ENCODE measurements around the gene SPEG.
A peak's percentile ranks its signal among the peaks of the same experiment; 100 is the strongest.
"Not testable (repeated sequence)": the region's sequence is repeated elsewhere in the genome, so short reads cannot be mapped to it uniquely, and the experiment has no call there.

SPEG gene

DNA sequence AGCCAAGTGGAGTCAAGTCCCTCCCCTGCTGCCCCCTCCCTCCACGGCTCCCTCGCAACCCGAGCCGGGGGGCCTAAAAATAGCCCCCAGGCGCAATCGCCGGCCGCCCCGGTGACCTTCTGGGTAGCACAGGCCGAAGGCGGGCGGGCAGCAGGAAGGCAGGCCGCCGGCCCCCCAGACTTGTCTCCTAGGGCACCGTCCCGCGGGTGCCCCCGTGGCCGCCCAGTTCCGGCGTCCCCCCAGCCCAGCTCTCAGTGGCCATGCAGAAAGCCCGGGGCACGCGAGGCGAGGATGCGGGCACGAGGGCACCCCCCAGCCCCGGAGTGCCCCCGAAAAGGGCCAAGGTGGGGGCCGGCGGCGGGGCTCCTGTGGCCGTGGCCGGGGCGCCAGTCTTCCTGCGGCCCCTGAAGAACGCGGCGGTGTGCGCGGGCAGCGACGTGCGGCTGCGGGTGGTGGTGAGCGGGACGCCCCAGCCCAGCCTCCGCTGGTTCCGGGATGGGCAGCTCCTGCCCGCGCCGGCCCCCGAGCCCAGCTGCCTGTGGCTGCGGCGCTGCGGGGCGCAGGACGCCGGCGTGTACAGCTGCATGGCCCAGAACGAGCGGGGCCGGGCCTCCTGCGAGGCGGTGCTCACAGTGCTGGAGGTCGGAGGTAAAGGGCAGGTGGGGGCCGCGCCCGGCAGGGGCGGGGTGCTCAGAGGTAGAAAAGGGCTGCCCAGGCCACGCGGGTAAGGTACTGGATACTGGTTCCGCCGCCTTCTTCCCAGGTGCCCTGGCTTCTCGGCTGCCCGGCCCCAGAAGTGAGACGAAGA, at the start of gene SPEG:
Gene SPEG, plus strand, starts transcription at position 126 of the 808 bp plus-strand sequence. Its CDS starts 135 bp downstream, at position 261.
- no peak for DNase-seq (ENCODE audit: low read depth in 2 of 2)

DNA sequence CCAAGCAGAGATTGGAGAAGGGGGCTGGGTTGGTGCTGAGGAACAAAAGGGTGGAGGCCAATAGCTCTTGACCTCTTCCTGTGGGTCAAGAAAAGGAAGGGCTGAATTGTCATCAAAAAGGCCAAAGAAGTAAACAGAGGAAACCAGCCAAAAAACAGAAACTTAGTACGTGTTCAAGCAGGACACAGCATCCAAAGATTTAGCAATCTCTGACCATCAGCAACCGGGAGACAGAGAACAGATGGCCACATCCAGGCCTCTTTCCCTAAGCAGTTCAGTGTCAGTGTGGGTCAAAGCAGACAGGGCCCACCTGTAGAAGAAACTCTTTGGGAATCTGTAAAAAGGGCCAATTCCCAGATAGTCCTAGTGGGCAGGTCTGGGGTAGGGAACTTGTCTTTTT, 49.8 kb upstream of the SPEG start:
- no peak for DNase-seq (ENCODE audit: low read depth in 2 of 2)

DNA sequence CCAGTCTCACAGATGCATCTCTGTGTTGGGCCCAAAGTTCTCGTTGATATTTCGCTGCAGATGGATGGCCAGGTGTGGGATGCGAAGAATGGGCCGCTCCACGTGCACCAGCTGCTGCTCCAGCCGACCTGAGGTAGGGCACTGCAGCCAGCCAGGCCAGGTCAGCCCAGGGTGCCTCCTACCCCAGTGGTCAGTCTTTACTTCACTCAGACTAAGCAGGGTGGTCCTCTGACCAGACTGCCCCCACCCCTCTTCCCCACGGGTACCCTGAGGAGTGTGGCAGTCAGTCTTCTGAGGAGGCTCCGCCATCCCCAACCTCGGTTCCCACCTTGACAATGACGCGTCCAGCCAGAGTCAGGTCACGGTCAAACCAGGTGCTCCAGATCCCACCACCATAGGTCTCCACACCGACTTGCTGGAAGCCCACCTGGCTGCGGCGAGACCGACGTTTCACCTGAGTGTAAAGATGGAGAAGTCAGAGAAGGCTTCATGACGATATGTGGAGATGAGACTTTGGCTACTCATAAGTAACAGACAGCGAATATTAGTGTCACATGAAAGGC, 48.6 kb upstream of the SPEG start:
- no peak for DNase-seq (ENCODE audit: low read depth in 2 of 2)

DNA sequence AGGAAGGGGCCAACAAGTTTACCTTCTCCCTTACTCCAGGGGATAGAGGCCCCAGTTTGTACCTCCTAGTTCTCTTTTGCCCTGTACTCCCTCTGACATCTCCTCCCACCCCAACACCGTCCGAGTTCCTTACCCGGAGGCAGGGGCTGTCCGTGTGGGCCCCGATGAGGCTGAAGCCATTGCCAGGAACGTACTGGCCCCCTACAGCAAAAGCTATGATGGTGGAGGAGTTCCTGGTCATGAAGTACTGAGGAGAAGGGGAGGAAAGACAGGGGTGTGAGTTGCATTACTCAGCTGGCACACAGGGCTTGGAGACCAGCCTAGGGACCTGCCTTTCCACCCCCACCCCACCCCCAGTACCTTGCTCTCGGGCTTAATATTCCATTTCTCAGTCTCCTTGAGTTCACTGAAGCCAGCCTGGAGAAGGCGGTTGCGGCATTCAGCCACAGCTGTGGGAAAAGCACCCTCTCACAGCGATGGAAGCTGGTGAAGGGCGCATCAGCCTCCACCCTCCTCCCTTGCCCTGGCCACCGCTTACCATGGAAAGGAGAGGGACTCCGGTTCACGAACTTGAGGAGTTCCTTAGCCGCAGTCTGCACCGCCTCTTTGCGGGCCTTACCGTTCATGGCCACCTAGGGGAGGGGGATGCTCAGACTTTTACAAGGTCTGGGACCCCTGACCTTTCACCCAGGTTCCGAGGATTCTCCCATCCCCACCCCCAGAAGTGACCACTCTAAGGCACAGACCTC, 47.9 kb upstream of the SPEG start:
- DNase-seq (ENCODE audit: low read depth in 2 of 2), result no peak

DNA sequence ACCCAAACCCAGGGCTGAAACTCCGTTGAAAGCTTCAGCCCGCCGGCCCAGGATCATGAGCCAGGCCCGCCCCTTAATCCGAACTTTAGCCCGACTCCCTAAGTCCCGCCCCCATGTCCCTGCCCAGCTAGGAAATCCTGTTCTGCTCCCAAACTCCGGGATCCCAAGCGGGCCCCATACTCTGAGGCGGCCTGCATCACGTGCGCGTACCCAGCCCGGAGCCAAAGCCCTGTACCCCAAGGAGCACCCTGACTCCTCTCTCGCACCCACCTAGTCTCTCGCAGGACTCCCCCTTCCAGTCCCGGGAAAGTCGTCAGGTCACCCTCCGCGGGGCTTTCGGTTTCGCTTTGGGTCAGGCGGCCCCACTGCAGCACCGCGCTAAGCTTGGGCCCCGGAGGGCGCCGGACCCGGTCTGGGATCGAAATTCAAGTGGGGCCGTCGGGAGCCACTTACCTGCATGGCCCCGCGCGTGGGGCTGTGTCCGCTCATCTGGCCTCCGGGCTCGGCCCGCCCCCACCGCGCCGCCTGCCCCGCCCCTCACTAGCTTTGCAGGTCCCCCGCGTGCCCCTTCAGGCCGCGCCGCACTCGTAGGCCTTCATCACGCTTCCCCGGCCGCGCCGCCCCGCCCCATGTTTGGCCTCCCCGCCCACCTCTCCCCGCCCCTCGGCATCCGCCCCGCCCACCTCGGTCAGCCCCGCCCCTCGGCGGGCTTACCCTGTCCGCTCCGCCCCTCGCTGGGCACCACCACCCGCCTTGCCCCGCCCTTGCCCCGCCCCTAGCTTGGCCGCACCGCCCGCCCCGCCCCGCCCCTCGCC, 47.1 kb upstream of the SPEG start, which contains the start of gene DNPEP:
Gene DNPEP, minus strand, starts transcription at position 607 of the 815 bp plus-strand sequence. Its CDS starts 118 bp downstream, at position 489.
- DNase-seq (ENCODE audit: low read depth in 2 of 2), result peak; percentile 90 to 97

DNA sequence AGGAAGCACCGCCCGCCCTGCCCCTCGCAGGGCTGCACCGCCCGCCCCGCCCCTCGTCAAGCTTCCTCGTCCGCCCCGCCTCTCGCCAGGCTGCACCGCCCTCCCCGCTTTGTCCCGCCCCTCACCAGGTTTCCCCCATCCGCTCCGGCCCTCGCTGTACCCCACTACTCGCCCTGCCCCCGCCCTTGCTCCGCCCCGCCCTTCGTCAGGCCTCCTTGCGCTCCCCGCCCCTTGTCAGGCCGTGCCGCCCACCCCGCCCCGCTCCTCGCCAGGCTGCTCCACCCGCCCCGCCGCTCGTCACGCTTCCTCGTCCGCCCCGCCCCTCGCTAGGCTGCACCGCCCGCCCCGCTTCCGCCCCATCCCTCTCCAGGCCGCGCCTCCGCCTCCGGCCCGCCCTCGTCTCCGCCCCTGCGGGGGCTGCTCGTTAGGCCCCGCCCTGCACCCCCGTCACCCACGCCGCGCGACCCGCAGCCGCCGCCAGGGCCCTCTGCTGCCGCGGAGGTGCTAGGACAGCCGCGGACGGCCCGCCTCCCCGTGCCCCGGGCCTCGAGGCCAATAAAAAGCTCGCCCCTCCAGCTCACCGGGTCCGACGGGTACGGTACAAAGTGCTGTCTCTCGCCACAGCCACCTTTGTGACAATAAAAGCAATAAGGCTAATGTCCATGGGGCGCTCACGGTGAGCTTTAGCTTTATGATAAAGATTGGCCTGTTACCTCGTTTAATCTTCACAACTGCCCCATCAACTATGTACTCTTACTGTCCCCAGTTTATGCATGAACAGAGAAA, 46.3 kb upstream of the SPEG start:
- peak; percentile 98 to 99 for DNase-seq (ENCODE audit: low read depth in 2 of 2)

DNA sequence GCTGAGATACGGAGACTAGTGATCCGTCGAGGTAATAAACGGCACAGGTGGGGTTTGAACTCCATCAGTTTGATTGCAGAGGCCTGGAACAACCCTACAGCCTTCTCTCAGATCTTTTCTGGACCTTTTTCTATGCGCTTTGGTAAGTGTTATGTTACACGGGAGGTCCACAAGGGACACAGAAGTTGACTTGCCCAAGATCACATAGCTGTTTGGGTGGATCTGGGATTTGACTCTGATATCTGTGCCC, 45.8 kb upstream of the SPEG start:
- DNase-seq (ENCODE audit: low read depth in 2 of 2), result no peak

DNA sequence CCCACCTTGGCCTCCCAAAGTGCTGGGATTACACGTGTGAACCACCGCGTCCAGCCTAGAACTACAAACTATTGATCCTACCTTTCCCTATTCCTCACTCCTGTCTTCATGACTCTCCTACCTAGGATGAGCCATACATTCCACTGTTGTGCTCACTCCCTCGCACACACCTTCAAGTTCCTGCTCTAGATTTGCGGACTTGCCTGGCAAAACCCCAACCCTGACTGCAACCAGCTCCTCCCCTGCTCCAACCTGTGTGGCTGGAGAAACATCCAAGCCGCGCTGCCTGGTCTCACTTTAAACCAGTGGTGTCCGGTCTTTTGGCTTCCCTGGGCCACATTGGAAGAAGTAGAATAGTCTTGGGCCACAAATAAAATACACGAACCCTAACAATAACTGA, 41.9 kb upstream of the SPEG start:
- DNase-seq (ENCODE audit: low read depth in 2 of 2), result no peak

DNA sequence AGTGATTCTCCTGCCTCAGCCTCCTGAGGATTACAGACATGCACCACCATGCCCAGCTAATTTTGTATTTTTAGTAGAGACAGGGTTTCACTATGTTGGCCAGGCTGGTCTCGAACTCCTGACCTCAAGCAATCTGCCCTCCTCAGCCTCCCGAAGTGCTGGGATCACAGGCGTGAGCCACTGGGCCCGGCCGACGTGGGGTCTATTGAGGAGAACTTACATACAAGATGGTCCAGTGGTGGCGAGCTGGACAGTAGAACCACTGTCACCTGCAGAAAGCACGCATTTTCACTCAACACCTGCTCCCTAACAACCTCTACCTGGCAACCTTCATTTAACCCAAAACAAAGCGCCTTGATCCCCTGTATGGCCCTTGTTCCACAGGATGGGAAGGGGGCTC, 39.6 kb upstream of the SPEG start:
- DNase-seq (ENCODE audit: low read depth in 2 of 2), result not testable (repeated sequence)

DNA sequence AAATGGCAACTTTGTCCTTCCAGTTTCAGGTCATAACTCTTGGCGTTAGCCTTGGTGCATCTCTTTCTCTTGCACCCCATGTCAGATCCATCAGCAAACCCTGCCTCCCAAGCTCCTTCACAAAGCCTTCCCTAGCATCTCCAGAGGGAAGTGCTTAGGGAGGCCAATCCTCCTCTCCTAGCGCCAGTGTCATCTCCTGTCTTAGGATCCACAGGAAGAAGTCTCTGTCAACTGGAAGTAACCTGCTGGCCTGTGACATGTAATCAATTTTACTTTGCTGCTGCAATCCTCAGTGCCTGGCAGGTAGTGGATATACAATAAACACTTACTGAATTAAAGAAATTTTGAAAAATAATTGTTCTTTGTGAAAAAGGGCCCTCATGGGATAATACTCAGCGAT, 39.0 kb upstream of the SPEG start:
- no peak for DNase-seq (ENCODE audit: low read depth in 2 of 2)

DNA sequence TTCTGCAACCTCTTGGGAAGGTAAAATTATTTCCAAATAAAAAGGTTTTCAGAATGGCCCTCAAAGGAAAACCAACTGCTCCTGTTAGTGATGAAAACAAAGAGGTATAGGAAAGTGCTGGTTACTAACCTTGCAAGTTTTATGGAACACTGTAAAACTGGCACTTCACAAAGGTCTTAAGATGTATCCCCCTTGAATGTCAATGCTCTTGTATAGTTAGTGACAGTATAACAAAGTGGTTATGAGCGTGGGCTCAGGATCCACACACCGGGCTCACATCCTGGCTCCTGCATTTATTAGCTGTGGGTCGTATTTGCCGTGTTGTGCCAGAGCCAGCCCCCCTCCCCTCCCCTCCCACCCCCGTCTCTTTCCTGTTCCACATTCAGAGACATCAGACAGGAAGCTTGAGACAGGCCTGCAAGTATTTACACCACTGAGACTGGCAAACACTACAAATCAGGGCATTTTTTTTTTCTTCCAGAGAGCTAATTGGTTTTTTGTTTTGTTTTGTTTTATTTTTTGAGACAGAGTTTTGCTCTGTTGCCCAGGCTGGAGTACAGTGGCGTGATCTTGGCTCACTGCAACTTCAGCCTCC, 37.7 kb upstream of the SPEG start:
- no peak for DNase-seq (ENCODE audit: low read depth in 2 of 2)

DNA sequence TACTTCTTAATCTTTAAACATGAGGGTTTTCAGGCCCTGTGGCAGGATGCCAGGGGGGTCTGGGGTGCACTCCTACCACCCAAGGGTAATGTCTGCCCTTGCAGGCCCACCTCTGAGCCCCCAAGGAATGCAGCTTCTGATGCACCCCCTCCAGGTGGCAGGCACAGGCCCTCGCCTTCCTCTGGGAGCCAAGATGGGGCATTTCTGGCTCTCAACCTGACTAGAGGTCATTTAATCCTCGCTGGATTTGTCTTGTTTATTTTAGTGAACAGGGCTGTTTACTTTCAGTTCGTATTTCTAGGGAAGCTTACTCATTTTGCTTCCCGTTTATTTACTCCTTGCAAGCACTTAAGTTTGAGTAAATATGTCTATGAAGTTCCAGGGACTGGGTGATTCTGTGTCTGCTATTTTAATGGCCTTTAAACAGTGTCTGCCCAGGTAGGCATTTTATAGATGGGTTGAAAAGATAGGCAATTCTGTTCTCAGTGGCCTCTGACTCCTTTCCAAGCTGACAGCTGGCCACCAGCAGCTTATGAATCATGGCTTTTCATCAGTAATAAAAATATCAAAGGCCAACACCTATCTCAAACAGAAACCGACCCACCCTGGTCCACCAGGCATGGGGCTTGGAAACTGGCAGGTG, 35.8 kb upstream of the SPEG start:
- DNase-seq (ENCODE audit: low read depth in 2 of 2), result no peak

DNA sequence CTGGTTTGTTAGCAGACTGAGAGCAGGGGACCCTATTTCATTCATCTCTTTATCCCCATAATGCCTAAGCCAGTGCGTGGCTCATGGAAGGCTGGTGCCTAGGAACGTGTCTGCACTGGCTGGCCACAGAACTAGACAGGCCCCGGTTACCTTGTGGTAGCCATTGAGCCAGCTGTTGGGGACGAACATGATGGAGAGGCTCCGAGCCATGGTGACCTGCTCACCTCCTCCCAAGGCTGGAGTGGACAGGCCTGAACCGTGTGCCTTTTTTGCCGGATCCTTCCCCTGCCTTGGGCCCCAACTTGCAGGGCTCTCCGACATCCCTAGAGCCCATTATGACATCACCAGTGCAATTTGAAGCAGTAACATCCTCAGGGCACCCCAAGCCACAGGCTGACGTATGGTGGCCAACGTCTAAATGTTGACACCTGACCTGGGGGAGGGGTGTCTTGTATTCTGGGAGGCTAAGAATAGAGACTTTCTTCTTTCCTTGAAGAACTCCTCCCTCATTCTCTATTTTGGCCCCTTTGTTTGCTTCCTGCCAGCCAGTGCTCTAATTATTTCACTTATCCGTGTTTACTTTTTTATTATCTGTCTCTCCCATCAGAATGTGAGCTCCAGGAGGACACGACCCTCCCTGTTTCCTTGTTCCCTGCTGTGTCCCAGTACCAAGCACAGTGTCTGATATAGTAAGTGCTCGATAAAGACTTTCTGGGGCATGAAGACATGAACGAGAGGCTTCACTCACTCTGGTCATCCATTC, 34.7 kb upstream of the SPEG start:
- no peak for DNase-seq (ENCODE audit: low read depth in 2 of 2)

DNA sequence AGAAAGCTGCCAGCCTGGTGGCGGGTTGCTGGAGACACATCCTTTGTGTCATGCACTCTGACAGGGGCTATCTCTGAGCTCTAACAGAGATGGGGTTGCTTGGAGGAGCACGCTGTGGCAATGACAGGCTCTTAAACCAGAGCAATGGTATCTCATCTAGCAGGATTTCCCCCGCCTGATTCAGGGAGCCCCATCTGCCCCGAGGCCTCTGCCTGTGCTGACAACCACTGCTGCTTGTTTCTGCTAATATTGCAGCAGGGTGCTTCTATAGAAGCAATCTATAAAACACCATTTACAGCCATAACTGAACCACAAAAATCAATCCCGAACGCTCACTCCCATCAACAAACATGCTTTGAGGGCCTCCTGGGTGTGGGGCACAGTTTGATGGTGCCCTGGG, 34.1 kb upstream of the SPEG start:
- no peak for DNase-seq (ENCODE audit: low read depth in 2 of 2)

DNA sequence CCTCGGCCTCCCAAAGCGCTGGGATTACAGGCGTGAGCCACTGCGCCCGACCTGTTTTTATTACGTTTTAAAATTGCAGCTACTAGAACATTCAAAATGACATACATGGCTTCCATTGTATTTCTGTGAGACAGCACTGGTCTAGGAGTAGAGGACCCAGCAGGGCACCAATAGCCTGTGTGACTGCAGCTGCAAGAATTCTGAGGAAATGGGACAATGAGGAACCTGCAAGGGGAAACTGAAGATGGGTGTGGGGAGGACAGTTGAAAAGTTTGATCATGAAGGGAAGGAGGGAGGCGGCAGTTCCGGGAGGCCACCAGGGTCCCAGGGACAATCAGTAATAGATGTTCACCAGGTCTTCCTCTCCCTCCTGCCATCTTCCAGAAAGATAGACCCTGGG, 33.0 kb upstream of the SPEG start:
- no peak for DNase-seq (ENCODE audit: low read depth in 2 of 2)

DNA sequence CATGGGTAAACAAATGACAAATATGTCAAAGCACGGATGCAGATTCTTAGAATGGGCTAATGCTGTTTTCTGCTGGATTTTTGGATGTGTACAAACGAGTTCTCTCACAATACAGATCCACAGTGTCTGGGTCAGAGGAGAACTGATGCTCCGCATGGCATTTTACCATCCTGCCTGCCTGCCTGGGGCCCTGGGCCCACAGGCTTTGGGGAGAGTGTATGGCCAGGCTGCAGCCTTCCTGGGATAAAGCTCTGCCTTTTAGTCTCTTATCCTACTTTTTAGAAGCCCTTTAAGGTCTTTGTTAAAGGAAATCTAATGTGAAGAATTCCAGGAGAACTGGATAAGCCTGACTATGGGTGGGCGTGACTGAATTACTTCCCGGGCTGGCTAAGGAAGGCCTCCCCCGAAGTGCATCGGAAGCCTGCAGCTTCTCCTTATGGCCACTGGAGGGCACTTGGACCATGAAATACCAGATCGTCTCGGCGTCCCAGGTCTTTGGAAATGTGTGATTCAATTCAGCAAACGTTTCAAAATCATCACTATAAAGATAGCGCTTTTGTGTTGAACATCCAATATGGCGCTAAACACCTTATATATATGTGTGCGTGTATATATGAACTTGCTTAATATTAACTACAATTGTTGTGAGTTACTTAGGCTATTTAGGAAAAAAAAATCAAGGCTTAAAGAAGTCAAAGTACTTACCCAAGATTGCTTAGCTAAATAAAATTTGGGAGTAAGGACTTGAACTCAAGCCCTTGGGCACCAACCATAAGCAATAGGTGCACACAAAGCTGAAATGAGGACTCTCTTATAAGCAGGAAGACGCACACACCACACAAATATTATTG, 31.8 kb upstream of the SPEG start:
- peak; percentile 17 to 47 for DNase-seq (ENCODE audit: low read depth in 2 of 2)

DNA sequence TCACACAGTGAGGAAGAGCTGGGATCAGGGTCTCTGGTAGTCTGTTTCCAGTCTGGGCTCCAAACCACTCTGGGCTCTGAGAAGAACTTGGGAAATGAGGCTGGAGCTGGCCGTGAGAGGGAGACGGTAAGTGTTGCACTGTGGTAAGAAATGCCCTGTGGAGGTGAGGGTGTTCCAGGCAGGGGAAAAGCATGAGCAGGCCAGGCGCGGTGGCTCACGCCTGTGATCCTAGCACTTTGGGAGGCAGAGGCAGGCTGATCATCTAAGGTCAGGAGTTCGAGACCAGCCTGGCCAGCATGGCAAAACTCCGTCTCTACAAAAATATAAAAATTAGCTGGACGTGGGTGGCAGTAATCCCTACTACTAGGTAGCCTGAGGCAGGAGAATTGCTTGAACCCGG, 30.8 kb upstream of the SPEG start:
- no peak for DNase-seq (ENCODE audit: low read depth in 2 of 2)

DNA sequence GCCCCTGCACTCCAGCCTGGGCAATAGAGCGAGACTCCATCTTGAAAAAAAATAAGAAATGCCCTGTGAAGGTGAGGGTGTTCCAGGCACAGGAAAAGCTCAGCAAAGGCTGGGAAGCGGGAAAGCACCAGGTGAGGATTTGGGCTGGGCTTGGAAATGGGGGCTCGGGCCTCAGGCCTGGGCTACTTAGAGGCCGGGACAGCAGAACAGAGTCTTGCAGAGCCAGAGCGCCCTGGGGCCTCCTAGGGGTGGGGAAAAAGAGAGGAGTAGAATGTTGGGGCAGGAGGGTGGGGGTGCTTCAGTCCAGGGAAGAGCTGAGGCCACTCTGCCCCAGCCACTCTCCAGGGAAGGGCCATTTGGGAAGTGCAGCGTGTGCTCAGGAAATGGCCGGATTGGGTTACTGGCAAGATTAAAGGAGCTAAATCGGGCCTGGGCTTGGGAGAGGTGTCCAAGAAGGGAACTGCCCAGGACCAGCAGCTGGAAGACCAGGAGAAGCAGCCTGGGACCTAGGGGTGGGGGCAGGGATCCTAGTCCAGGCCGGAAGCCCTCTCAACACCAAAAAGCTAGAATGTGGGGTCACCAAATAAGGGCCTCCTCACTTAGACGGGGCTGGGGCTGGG, 30.2 kb upstream of the SPEG start:
- DNase-seq (ENCODE audit: low read depth in 2 of 2), result no peak
